HepG2 (cell line): ENCODE measurements around the gene CCDC8. TPM values are rescaled to one million over a fixed set of nuclear protein-coding genes. Genes with fewer than 3 reads are reported as not detected.

Experiments used
- ATAC-seq: fragments of 200-7000 bp; cut with Tn5 transposase; 3 replicates; pipeline ENCODE4 v1.9.1; 2020; ENCODE audit warnings: mild to moderate bottlenecking, moderate library complexity
- BruUV-seq: library from RNA; stranded (reverse); fragments of 400-500 nt; replicated peaks from 2 replicates; lab custom pipeline; 2021; lab: Mats Ljungman, UMichigan
- CTCF ChIA-PET: fragments of 300-600 bp; formaldehyde crosslinking; extraction: SDS; loops from one replicate; lab custom pipeline; 2021; ENCODE audit warnings: low total read pairs, inconsistent platforms, low intra/inter-chr PET ratio; lab: Yijun Ruan, JAX
- POLR2A ChIA-PET: fragments of 350-600 bp; sonication (Branson Sonifier 250); formaldehyde crosslinking; loops from one replicate; lab custom pipeline; 2020; ENCODE audit warnings: antibody characterized with exemption, inconsistent platforms; lab: Yijun Ruan, JAX
- DNase-seq: peaks from one replicate; pipeline ENCODE4 v3.0.0-alpha.2; 2015; ENCODE audit warnings: low spot score
- FAIRE-seq: peaks from 3 replicates; lab custom pipeline; 2011; peaks lifted over from hg19 to GRCh38; lab: Jason Lieb, UNC
- H2AFZ ChIP-seq: one replicate; pipeline ENCODE4 v1.6.1; 2011; ENCODE audit warnings: low read length, inconsistent platforms
- H3K27ac ChIP-seq: fragments of 300-600 bp; 3 replicates; pipeline ENCODE4 v1.8.0; 2011; ENCODE audit warnings: mixed run types, mild to moderate bottlenecking, mixed read lengths, low read length, inconsistent platforms; ENCODE audit not compliant: insufficient read depth; ENCODE audit errors: extremely low read length
- H3K27me3 ChIP-seq, 2 experiments: fragments of 200-600 bp in 1 of 2; 2 replicates in 1 of 2; 3 replicates in 1 of 2; pipeline versions ENCODE4 v1.6.0 to v1.8.0; 2011; ENCODE audit warnings: low read length in 2 of 2, mild to moderate bottlenecking in 2 of 2, moderate library complexity in 2 of 2, inconsistent platforms in 1 of 2; ENCODE audit not compliant: insufficient read depth in 2 of 2, control insufficient read depth in 1 of 2
- H3K36me3 ChIP-seq, 2 experiments: fragments of 200-600 bp in 1 of 2; replicated peaks in 1 of 2; 2 replicates in 1 of 2; 3 replicates in 1 of 2; pipeline versions ENCODE4 v1.5.1 to v1.8.0; 2011; ENCODE audit warnings: low read length in 2 of 2, inconsistent platforms in 1 of 2; ENCODE audit not compliant: insufficient read depth in 2 of 2, control insufficient read depth in 1 of 2
- H3K4me1 ChIP-seq: 2 replicates; pipeline ENCODE4 v1.5.1; 2012; ENCODE audit warnings: low read length, inconsistent platforms; ENCODE audit not compliant: insufficient read depth
- H3K4me2 ChIP-seq: 2 replicates; pipeline ENCODE4 v1.6.0; 2011; ENCODE audit warnings: low read depth, low read length, inconsistent platforms
- H3K4me3 ChIP-seq, 3 experiments: fragments of 200-600 bp in 1 of 3; sonication (generic), shearing (Covaris generic) in 1 of 3; replicated peaks in 1 of 3; 2 replicates each; pipeline ENCODE4 v1.5.1; 2011 to 2016; ENCODE audit warnings: low read length in 3 of 3, inconsistent platforms in 2 of 3, low read depth in 2 of 3, mild to moderate bottlenecking in 2 of 3, control low read depth in 1 of 3, mixed read lengths in 1 of 3; ENCODE audit not compliant: insufficient read depth in 1 of 3
- H3K79me2 ChIP-seq: one replicate; pipeline ENCODE4 v1.6.1; 2011; ENCODE audit warnings: low read length, inconsistent platforms; ENCODE audit not compliant: insufficient read depth
- H3K9ac ChIP-seq: 2 replicates; pipeline ENCODE4 v1.6.0; 2011; ENCODE audit warnings: mild to moderate bottlenecking, low read depth, low read length, inconsistent platforms; ENCODE audit not compliant: insufficient read depth
- H3K9me3 ChIP-seq: 2 replicates; pipeline ENCODE4 v1.5.1; 2012; ENCODE audit warnings: mild to moderate bottlenecking, low read length
- H4K20me1 ChIP-seq: 2 replicates; pipeline ENCODE4 v1.6.0; 2011; ENCODE audit warnings: inconsistent platforms, mild to moderate bottlenecking, low read length, moderate library complexity; ENCODE audit not compliant: insufficient read depth
- AGO2 ChIP-seq: fragments of 200-400 bp; formaldehyde crosslinking; optimal IDR thresholded peaks from 2 replicates; pipeline ENCODE3; 2017; ENCODE audit warnings: mild to moderate bottlenecking, low read depth, low read length, moderate library complexity
- PHF20 ChIP-seq: sonication (generic); formaldehyde crosslinking; IDR thresholded peaks from 2 replicates; pipeline ENCODE4 v1.5.0; 2020; ENCODE audit warnings: mild to moderate bottlenecking, missing genetic modification reagents
- YEATS4 ChIP-seq: sonication (generic); formaldehyde crosslinking; IDR thresholded peaks from 2 replicates; pipeline ENCODE4 v1.4.0; 2020; ENCODE audit warnings: missing genetic modification reagents, borderline replicate concordance
- ZBTB2 ChIP-seq: sonication (generic); formaldehyde crosslinking; IDR thresholded peaks from 2 replicates; pipeline ENCODE4 v1.8.0; 2022; ENCODE audit warnings: low read depth, missing genetic modification reagents
- ZNF317 ChIP-seq: sonication (generic); formaldehyde crosslinking; IDR thresholded peaks from 2 replicates; pipeline ENCODE4 v1.5.0; 2020; ENCODE audit warnings: mild to moderate bottlenecking, missing genetic modification reagents
- WGBS: methylation state at CpG from one replicate; pipeline ENCODE4 v1.1.6; 2017; ENCODE audit warnings: low lambda C conversion rate; 5-methylcytosine and 5-hydroxymethylcytosine counted together
- in situ Hi-C: cut with HindIII; loops from 2 replicates; pipeline ENCODE4 v1.10.0; 2017; ENCODE audit warnings: low pct_unique_long_range_greater_than_20kb; ENCODE audit not compliant: extremely low pct_ligation_motif_present
- intact Hi-C: fragments of 100-400 bp; cut with micrococcal nuclease; formaldehyde crosslinking; loops from one replicate; pipeline ENCODE4 v1.10.0; 2022; ENCODE audit not compliant: unreplicated experiment
- polyA plus RNA-seq, 8 experiments: library from polyadenylated mRNA; depleted of rRNA in 3 of 8; stranded (reverse) in 7 of 8; unstranded in 1 of 8; fragments of >200 nt; fragmentation: Illumina TruSeq in 4 of 8; extraction: Trizol in 4 of 8; gene quantifications; 2 replicates each; pipeline versions ENCODE4 v1.2.1 to v1.2.3, GENCODE V29; 2011 to 2016; ENCODE audit warnings: low read depth in 4 of 8, missing spikeins in 1 of 8, mixed read lengths in 1 of 8; ENCODE audit not compliant: insufficient read depth in 1 of 8
- total RNA-seq, 5 experiments: library from RNA; depleted of rRNA; stranded (reverse); fragments of >200 nt; fragmentation: Illumina TruSeq; extraction: Trizol; gene quantifications; 2 replicates each; pipeline ENCODE4 v1.2.3, GENCODE V29; 2016; ENCODE audit warnings: low read depth in 1 of 5

Gene CCDC8
- total and polyA plus RNA-seq, 2 of the 13 experiments (the other 11 are each of a cell fraction or from before 2014, with no cell fraction given) = 0.04 TPM; not detected in 1

GRCh38 chr19:46373491-46374359 is 39.6 kb downstream of the CCDC8 start:
- no peak overlapping the region for H3K9ac ChIP-seq
- H3K27me3 ChIP-seq = no peaks in the 10 kb centered on the region
- no peaks in the 10 kb centered on the region for H3K4me1 ChIP-seq
- peaks cover 23 to 42% of the 10 kb centered on the region in 2 experiments for H3K36me3 ChIP-seq
- POLR2A ChIA-PET = no interaction called here
- WGBS = 100% methylated on average over 11 of the region's 17 CpGs
- no peaks in the 10 kb centered on the region for H3K79me2 ChIP-seq
- in situ Hi-C loops = no loop called here
- no peak overlapping the region for H2AFZ ChIP-seq
- ATAC-seq (peak; percentile 29; the same call in 2 of the 3 replicates), FAIRE-seq (no peak), DNase-seq (no peak)
- no peak overlapping the region for H3K4me3 ChIP-seq
- H3K4me2 ChIP-seq = no peak overlapping the region
- H3K27ac ChIP-seq = no peak overlapping the region
- intact Hi-C loops = no loop called here
- H3K9me3 ChIP-seq = no peaks in the 10 kb centered on the region
- no peaks in the 10 kb centered on the region for H4K20me1 ChIP-seq
- CTCF ChIA-PET = no interaction called here
- no TSS peak for BruUV-seq
- TF ChIP-seq ZNF317 (CRISPR knock-in tag) (no peak), ZBTB2 (CRISPR knock-in tag) (no peak), PHF20 (CRISPR knock-in tag) (no peak), AGO2 (peak; percentile 36), YEATS4 (no peak)
